NCI-H2227 treated with DMSO at 0.1 percent for 48 hours (cell line): ENCODE measurements around the gene HYAL3.

Experiments
- DNase-seq: peaks from one replicate; lab custom pipeline; 2025; lab: John Stamatoyannopoulos, UW

Gene HYAL3, protein sequence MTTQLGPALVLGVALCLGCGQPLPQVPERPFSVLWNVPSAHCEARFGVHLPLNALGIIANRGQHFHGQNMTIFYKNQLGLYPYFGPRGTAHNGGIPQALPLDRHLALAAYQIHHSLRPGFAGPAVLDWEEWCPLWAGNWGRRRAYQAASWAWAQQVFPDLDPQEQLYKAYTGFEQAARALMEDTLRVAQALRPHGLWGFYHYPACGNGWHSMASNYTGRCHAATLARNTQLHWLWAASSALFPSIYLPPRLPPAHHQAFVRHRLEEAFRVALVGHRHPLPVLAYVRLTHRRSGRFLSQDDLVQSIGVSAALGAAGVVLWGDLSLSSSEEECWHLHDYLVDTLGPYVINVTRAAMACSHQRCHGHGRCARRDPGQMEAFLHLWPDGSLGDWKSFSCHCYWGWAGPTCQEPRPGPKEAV

DNA sequence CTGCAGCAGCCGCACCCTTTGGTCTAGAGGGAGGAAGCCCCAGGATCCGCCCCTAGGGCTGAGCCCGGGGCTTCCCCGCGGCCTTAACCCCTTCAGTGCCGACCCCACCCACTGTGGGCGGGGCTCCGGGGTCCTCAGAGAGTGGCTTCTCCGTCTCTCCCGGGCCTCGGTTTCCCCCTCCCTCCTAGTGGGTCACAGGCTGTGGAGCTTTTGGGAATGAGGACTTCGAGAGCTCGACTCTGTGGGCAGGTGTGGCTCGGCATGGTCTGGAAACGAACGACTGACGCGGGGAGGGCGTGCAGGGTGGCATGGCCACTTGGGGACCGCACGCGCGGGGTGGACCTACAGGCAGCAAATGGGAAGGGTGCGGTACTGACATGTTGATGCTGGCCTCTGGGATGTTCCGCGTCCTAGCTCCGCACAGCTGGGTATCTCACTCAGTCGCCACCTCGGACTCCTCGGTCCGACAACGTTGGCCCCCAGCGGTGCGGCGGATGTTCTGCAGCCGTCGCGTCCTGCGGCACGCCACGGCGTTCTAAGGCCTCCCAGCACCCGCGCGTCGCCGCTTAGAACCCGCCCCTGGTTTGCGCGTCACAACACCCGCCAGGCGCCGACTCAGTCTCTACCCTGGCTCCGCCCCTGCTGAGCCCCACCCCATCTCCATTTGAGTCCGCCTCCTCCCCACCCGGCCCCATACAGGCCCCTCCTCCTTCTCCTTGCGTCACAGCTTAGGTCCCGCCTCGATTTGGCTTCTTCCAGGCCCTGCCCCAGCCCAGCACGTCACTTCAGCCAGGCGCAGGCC is at the start of gene HYAL3, which contains the start of gene NAA80:
HYAL3 (minus strand) TSS at position 570 of the 802 bp plus-strand sequence. CDS start 3,803 bp downstream, outside the sequence.
NAA80 (minus strand) TSS at position 570 of the 802 bp plus-strand sequence. CDS start 1,942 bp downstream, outside the sequence.
- peak; percentile 95 for DNase-seq

DNA sequence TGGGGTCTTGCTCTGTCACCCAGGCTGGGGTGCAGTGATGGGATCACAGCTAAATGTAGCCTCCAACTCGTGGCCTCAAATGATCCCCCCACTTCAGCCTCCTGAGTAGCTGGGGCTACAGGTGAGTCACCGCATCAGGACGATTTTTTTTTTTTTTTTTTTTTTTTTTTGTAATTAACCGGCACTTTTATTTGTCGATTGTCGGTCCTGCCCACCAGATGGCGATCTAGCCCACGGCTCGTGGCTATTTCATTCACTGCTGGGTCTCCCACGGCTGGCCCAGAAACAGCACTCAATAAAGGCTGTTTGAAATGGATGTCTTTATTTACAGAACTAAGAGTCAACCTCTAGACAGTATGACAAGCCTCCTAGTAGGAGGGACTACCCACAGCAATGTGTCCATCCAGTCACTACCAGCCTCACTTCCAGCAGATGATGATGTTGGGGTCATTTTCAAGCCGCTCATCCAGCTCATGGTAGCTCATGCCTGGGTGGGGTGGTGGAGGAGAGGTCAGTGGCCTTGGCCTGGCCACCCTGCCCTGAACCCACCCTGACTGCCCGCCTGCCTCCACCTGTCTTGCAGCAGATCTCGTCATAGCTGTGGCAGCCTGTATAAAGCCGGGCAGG is 48.1 kb upstream of the HYAL3 start:
- peak; percentile 40 for DNase-seq

DNA sequence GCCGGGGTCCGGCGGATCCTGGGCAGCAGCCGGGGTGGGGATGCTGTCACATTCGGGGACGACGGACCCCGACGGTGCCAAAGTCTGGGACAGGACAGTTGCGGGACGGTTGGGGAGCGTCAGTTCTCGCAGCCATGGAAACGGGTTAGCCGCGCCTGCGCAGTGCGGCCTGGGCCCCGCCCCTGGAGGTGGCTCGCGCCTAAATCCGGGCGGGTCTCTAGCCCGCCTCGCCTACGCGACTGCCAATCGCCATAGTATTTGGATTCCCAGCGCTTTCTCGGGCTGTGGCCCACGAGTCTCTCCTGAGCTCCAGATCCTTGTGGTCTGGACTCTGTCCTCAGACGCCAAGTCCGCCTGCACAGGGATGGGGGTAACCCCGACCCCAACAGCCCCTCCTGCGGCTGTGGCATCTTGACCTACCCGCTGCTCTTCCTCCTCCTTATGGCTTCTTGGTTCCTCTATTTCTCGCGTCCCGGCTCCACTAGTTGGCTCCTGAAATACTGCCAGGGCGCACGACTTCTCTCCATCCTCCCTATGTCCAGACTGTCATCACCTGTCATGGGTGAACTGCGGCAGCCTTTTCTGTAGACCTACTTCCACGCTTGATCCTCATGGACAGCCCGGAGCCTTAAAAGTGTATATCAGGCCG is 46.5 kb upstream of the HYAL3 start, which contains the start of gene ZMYND10:
ZMYND10 (minus strand) TSS at position 147 of the 649 bp plus-strand sequence. CDS start 153 bp downstream, outside the sequence.
- DNase-seq: peak; percentile 24

DNA sequence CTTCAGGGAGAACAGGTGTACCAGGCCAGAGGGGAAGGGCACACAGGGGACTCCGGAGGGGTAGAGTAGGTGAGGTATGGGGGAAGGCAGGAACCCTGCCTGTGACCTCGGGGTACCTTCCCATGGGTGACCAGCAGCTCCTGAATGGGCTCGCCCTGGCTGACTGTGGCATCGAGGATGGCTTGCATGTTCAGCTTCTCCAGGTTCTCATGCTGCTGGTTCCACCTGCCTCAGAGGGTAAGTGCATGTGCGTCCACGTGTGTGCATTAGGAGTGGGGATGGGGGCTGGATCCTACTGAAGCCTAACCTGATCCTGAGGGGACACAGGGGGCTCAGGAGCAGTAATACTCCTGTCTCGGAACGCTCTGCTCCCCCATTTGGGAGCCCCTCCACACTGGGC is 45.8 kb upstream of the HYAL3 start:
- no peak for DNase-seq

DNA sequence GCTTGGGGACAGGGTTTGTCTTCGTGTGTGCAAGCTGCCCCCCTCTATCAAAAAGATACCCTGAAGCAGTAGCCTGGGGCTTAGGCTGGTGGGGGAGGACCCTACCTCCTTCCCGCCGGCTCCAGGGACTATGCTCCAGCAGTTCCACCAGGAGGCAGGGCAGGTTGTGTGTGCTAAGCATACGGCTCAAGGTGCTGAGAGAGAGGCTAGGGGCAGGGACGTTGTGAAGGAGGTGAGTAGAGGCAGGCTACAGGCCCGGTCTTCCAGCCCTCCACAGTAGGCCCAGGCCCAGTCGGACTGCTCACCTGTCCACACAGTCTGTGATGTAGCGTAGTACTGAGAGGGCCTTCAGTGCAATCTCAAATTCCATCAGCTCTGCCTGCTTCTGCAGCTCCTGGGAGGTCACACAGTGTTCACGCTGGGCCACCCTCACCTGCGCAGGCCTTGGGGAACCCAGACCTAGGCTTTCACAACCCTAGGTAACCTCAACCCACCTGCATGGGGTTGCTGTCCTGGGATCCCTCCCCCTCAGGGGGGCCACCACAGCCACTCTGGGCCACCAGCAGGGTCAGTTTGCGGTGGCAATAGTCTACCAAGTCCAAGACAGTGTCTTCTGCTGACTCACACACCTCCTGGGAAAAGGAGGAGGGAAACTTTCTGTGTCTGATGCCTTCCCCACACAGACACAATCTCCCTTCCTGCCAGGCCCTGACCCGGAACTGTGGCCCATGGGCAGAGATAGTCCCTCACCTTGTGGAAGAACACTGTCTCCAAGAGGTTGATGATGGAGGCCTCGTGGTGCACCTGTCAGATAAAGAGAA is 43.8 kb upstream of the HYAL3 start:
- no peak for DNase-seq

DNA sequence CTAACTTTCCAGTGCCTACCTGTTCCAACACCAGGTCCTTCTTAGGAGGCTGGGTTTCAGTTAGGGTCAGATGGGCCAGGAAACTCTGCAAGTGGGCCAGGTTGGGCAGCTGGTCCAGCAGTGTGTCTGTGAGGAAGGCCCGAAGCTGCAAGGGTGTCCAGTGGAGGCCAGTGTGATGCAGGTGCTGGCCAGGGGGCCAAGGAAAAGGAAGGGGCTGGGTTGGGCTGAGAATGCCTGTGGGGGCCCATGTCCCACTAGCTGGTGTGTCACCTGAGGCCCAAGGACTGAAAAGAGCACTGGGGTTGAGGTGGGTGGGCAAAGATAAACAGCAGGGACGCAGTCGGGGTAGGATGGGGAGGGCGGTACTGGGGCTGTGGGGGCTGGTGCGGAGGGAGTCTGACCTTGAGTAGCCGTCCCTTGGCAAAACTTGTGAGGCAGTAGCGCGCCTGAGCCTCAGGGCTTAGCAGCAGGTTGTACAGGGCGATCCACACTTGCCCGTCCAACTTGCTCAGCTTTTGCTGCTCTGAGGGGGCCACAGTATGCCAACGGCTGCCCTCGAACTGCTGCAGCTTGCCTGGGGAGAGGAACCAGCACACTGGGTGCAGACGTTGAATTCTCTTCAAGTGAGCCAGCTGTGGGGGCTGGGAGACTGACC is 42.9 kb upstream of the HYAL3 start:
- no peak for DNase-seq

DNA sequence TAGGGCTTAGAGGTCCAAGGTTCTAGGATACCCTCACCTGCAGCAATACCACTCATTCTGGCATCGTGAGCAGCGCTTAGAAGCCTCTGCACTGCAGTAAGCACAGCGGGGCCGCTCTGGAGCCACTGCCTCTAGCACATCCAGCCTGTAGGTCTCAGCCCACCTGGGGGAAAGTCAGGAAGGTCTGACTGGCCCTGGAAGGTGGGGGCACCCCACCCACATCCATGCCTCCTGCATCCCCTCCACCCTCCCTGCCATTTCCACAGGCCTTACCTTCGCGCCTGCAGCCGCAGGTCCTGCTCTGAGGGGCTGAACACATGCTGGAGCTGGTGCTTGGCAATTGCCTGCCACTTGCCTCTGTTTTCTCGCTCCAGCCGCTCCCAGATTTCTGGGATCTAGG is 42.3 kb upstream of the HYAL3 start:
- no peak for DNase-seq

DNA sequence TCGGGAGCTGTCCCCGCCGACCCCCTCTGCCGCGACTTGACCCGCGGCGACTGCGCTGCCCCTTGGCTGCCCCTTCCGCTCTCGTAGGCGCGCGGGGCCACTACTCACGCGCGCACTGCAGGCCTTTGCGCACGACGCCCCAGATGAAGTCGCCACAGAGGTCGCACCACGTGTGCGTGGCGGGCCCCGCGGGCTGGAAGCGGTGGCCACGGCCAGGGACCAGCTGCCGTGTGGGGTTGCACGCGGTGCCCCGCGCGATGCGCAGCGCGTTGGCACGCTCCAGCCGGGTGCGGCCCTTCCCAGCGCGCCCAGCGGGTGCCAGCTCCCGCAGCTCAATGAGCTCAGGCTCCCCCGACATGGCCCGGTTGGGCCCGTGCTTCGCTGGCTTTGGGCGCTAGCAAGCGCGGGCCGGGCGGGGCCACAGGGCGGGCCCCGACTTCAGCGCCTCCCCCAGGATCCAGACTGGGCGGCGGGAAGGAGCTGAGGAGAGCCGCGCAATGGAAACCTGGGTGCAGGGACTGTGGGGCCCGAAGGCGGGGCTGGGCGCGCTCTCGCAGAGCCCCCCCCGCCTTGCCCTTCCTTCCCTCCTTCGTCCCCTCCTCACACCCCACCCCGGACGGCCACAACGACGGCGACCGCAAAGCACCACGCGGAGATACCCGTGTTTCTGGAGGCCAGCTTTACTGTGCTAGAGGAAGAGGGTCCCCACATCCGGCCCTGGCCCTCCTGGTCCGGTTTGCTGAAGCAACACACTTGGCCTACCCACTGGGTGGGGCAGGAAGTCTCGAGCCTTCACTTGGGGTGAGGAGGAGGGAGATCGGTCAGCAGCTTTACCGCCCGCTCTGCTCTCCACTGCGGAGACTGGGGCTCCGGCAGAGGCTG is 41.5 kb upstream of the HYAL3 start, which contains the start of gene RASSF1:
RASSF1 (minus strand) TSS at position 389 of the 882 bp plus-strand sequence; CDS start at position 358, 31 bp downstream.
- DNase-seq: no peak

DNA sequence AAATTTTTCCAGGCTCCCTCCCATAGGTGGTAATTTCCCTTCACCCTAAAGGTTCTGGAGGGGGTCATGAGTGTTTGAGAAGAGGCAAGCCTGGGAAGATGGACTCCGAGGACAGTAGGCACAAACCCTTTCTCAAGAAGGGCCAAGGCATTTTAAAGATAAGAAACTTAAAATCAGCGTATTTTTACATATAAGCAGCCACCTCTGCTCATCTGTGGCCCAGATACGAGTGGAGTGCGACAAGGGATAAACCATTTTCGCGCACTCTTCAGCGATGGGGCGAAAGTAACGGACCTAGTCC is 40.9 kb upstream of the HYAL3 start:
- no peak for DNase-seq

DNA sequence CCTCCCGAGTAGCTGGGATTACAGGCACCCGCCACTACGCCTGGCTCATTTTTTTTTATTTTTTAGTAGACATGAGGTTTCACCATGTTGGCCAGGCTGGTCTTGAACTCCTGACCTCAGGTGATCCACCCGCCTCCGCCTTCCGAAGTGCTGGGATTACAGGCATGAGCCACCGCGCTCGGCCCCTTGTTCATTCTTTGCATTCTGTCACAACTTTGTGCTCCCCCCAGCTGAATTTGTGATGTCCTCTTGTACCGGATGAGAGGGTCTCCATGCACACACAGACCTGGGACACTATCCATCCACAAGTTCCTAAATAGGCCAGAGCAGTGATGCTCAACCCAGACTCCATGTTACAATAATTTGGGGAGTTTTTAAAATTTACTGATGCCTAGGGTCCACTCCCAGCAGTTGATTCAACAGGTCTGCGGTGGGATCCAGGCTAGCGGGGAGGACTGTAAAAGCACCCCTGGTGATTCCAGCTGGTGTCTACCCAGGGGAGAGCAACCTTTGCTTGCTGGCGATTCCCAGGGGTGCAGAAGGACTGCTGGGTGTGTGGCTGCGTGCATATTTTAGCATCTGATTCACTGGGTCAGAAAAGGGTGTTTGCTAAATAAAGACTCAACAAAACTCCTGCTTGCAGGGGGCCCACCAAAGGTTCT is 40.4 kb upstream of the HYAL3 start:
- DNase-seq: no peak

DNA sequence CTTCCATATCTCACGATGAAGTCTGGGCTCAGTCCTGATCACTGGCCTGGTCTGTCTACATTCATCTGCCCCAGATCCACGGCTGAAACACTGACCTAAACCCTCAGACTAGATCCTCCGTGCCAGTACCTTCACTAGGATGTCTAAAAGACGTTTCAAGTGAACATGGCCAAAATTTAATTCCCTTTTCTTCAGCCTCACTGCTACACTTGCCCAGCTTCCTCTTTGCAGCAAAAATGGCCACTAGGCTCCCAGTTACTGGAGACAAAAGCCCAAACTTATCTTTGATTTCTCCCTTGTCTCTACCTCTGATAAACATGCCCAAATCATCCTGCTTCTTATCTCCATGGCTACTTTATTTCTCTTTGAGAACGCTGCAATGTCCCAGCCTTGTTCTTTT is 39.8 kb upstream of the HYAL3 start:
- no peak for DNase-seq

DNA sequence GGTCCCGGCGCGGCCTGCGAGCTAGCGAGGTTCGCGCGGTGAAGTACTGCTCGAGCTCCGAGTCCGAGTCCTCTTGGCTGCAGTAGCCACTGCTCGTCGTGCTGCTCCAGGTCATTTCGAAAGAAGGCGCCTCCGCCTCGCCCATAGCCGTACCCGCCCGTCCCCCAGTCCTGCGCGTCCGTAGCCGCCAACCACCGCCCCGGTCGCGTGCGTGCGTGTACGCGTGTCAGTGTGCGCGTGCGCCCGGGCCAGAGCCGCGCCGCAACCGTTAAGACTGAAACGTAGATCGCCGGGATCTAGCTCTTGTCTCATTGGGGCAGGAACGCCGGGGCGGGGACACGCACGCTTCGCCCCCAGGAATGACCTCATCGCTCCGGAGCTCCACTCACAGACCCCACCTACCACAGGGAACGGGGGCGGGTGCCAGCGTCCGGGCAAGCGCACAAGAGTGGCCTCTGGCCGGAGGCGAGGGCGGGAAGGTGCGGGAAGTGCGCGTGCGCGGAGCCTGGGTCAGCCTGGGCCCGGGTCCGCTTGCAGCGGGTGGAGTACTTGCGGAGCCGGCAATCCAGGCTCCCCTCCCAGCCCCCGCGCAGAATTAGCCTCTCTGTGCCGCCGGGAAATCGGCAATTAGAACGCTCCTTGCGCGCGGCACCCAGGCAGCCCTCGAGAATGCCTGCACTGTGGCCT is 38.1 kb upstream of the HYAL3 start:
- DNase-seq: peak; percentile 95

DNA sequence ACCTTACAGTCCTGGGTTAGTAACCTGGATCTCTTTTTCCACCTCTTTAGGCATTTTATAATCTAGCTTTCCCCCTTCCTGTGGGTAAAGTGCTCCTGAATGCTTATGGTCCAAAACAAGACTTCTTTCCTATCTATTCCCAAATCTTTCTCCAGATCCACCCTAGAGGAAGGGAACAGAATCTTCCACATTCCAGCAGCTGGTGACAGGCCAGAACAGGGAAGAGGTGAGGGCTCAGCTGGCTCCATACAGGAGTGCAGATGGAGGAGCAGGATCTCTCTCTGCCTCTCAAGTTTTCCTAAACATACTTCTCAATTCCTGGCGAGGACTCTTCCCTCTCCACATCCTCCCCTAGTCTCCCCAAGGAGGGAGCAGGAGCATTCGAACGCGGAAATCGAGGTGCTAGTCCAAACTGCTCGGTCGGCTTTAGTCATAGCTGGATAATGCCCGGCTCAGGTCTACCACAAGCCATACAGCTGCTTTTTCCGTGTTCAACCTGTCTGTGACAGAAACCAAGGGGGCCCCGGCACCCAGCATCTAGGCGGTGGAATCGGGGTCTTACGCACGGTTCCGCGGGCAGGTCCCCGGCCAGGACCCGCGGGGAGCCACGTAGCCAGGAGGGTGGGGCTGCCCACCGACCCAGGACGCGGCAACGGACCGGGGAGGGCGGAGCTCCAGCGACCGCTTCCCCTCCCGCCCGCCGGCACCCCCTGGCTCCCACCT is 37.4 kb upstream of the HYAL3 start:
- DNase-seq: no peak

DNA sequence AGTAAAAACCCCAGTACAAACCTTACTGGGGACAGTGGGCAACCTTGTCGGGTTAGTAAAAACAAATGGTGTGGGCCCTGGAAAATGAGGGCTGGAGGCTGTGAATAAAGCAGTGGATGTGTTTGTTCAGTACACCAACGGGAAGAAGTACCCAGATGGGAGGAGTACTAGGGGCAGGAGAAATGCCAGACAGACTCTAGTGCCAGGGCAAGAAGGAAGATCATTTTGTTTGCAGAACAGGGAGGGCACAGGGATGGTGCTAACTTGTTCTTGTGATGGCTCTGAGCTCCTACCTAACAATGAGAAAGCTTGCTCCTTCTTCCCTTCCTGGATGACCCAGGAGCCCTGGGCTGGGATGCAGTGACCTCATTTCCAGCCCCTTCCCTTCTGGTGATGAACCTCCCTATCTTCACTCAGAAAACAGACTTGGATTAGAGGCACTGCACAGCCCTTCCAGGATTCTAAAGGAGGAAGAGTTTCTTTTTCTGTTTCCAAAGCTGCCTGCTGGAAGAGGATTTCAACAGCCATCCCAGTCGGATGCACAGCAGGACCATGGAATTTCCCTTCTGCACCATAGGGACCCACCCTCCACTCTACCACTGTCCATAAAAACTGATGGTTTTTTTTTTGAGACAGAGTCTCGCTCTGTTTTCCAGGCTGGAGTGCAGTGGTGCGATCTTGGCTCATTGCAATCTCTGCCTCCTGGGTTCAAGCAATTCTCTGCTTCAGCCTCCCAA is 35.3 kb upstream of the HYAL3 start:
- DNase-seq: no peak

DNA sequence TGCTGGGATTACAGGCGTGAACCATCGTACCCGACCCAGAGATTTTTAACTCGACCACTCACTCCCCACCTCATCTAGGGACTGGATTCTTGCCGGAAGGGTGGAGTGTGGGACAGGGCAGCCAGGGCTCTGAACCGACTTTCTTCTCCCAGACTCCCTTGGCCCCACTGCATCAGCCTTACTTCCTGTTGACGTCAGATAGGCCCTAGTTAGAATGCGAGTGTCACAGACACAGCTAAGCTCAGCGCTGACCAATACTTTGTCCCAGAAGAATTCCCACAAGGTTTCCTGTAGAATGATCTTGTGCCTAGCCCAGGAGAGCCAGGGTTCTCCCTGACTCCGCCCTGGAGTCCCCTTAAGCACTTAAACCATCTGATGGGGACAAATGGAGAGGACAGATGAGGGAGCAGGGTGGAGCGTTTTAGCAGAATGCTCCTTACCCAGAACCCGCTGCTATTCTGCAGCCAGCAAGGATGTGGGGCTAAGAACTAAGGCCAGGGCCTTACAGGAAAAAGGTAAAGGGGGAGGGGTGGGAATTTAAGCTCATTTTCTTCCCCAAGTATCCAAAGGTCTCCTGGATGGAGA is 34.6 kb upstream of the HYAL3 start:
- no peak for DNase-seq

DNA sequence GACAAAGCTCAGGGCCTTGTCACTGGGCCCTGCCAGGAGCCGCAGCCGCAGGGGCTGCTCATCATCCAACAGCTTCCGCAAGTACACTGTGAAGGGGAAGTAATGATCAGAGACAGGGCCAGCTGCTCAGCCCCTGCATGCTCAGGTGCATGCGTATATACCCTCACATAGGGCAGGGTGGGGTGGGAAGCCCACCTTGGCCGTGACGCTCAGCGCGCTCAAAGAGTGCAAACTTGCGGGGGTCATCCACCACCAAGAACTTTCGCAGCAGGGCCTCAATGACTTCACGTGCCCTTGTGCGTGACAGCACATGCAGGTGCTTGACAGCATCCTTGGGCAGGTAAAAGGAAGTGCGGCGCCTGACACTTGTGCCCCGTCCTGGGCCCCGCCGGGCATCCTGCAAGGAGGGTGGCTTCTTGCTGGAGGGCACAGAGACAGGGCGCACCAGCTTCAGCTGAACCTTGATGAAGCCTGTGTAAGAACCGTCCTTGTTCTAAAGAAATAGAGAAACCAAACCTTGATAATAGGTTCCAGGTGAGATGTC is 32.2 kb upstream of the HYAL3 start:
- DNase-seq: no peak
